Stimulated activated naive CD8-positive, alpha-beta T cell treated with anti-CD3 and anti-CD28 coated beads, Interleukin-15, amount 100 ng/mL, for 72 hours (primary cell): ENCODE results near the gene GGA3.

Source experiments
- ATAC-seq: fragments of 150-1000 bp; cut with Tn5 transposase; 2 replicates; pipeline ENCODE4 v1.10.0; 2021; ENCODE audit warnings: mild to moderate bottlenecking, moderate library complexity
- DNase-seq, 2 donors: peaks; one replicate each; pipeline ENCODE4 v3.0.0; 2021 to 2022
- H3K27ac Mint-ChIP-seq, 2 donors: one replicate each; pipeline ENCODE4 v1.8.0; 2022; ENCODE audit warnings: mild to moderate bottlenecking in 2 of 2, mixed read lengths in 2 of 2, moderate library complexity in 2 of 2
- H3K27me3 Mint-ChIP-seq: one replicate; pipeline ENCODE4 v1.8.0; 2022; ENCODE audit warnings: mixed read lengths
- H3K4me1 Mint-ChIP-seq: one replicate; pipeline ENCODE4 v1.8.0; 2022; ENCODE audit warnings: mild to moderate bottlenecking, mixed read lengths
- H3K4me3 Mint-ChIP-seq, 2 donors: one replicate each; pipeline ENCODE4 v1.8.0; 2022; ENCODE audit warnings: mild to moderate bottlenecking in 2 of 2, mixed read lengths in 2 of 2, moderate library complexity in 1 of 2
- H3K9me3 Mint-ChIP-seq, 2 donors: one replicate each; pipeline ENCODE4 v1.8.0; 2022; ENCODE audit warnings: mixed read lengths in 2 of 2

The GGA3 gene

DNA sequence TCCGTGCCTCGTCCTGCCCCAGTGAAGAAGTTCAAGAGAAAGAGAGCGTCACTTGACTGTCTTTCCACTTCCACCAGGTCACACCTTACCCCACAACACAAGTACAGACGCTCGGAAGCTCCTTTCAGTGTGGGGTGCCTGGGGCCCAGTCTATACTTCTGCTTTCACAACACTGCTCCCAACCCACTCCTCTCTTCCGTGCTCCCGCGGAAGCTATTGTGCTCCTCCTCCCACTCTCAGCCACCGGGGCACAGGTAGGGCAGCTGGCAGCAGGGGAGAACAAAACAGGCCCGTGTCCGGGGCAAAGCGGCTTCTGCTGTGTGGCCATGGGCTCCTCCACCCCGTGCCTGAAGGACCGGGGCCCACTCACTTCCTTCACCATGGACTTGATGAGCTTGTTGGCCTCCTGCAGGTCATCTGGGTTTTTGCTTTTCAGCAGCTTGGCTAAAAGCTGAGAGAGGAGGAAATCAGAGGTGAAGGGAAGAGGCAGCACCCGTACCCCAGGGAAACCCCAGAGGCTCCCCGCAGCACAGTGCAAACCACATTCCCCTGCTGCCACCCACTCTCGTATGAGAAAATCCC is 18.9 kb downstream of the GGA3 start:
- peak; percentile 47 for ATAC-seq
- H3K9me3 Mint-ChIP-seq, result no peaks in the 10 kb centered on the region
- peak overlapping the region; percentile 2 to 61 for H3K4me3 Mint-ChIP-seq
- no peaks in the 10 kb centered on the region for H3K27me3 Mint-ChIP-seq
- H3K27ac Mint-ChIP-seq, result peak overlapping the region in 1 of 2 donors; percentile 92
- DNase-seq, result no peak
- H3K4me1 Mint-ChIP-seq, result peaks cover 85% of the 10 kb centered on the region

GRCh38 chr17:75241996-75242460 is 19.4 kb downstream of the GGA3 start:
- peak overlapping the region in 1 of 2 donors; percentile 92 for H3K27ac Mint-ChIP-seq
- H3K27me3 Mint-ChIP-seq, result no peaks in the 10 kb centered on the region
- H3K4me3 Mint-ChIP-seq, result peak overlapping the region; percentile 2 to 61
- no peaks in the 10 kb centered on the region for H3K9me3 Mint-ChIP-seq
- DNase-seq (no peak), ATAC-seq (no peak)
- peaks cover 80% of the 10 kb centered on the region for H3K4me1 Mint-ChIP-seq

- no peaks in the 10 kb centered on the region for H3K9me3 Mint-ChIP-seq
- H3K4me1 Mint-ChIP-seq, result peaks cover 74% of the 10 kb centered on the region
- H3K27me3 Mint-ChIP-seq, result no peaks in the 10 kb centered on the region
- no peak overlapping the region for H3K4me3 Mint-ChIP-seq
- no peak for ATAC-seq
- peak overlapping the region in 1 of 2 donors; percentile 76 for H3K27ac Mint-ChIP-seq
- DNase-seq, result no peak
Measured at GRCh38 chr17:75241502-75241901, 19.9 kb downstream of the GGA3 start.

GRCh38 chr17:75241143-75241430 is 20.3 kb downstream of the GGA3 start:
- H3K4me1 Mint-ChIP-seq, result peaks cover 72% of the 10 kb centered on the region

DNA sequence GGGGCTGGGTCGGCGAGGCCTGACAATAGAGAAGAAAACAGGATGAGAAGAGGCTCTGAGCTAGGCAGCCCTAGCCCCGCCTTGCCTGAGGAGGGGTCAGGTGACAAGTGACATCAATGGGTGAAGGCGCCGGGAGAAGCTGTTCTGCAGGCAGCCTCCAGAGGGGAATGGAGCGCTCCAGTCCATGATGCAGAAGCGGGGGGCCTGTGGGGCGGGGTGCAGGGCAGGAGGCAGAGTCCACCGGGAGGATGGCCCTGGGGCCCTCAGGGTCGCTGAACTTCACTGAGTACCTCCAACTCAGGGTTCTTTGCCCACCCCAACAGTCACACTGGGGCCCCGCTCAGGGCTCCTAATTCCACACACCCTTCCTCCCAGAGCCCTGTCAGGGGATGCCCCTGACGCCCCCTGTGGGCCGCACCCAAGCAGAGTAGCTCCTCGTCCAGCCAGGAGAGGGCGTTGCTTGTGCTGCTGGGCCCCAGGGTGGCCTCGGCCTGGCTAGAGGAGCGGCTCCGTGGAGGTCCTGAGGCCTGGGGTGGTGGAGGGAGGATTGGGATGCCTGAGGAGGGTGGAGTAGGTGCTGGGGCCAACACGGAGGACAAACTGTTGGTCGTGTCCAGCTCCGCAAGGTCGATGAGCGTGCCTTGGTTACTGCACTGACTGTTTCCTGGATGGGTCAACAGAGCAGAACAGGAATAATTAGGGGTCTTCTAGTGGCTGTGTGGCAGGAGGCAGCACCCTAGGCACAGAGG is 20.8 kb downstream of the GGA3 start:
- peak; percentile 47 to 54 for DNase-seq
- no peak overlapping the region for H3K4me3 Mint-ChIP-seq

More at GRCh38 chr17:75241143-75241430, 20.3 kb downstream of the GGA3 start:
- no peak for ATAC-seq
- Mint-ChIP-seq H3K9me3 (no peaks in the 10 kb centered on the region), H3K27me3 (no peaks in the 10 kb centered on the region), H3K4me3 (no peak overlapping the region), H3K27ac (peak overlapping the region in 1 of 2 donors; percentile 76)
- no peak for DNase-seq

DNA sequence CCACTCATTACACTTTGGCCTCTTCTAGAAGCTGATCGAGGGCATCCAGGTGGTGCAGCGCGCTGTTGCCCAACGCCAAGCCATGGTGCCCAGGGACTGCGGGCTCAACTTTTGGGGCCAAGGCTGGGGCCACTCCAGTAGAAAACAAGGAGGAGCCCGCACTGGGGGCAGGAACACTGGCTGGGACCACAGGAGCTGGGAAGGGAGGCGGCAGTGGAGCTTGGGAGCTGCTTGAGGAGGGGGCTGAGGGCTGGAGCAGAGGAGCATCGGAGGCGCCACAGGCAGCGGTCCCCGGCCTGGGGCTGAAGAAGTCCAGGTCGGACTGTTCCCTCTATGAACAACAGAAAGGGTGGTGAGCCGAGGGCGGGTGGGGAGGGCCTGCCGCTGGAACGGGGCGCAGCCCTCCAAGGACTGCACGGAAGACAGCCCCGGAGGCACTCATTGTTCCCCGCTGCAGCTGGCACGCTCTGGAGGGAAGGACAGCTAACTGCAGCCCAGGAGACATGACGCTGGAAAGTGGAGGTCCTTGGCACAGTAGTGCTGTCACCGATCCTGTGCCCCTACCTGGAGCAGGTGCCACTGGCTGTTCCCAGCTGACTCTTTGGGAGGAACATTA is 21.5 kb downstream of the GGA3 start:
- Mint-ChIP-seq H3K9me3 (no peaks in the 10 kb centered on the region), H3K4me3 (no peak overlapping the region), H3K27ac (peak overlapping the region; percentile 86 to 94), H3K27me3 (no peaks in the 10 kb centered on the region), H3K4me1 (peaks cover 60% of the 10 kb centered on the region)
- no peak for DNase-seq
- no peak for ATAC-seq

More for the DNA sequence above, 20.8 kb downstream of the GGA3 start:
- peak; percentile 64 for ATAC-seq
- Mint-ChIP-seq H3K9me3 (no peaks in the 10 kb centered on the region), H3K27me3 (no peaks in the 10 kb centered on the region), H3K4me1 (peaks cover 67% of the 10 kb centered on the region), H3K27ac (peak overlapping the region in 1 of 2 donors; percentile 86)

- Mint-ChIP-seq H3K9me3 (no peaks in the 10 kb centered on the region), H3K27ac (no peak overlapping the region), H3K4me1 (peaks cover 53% of the 10 kb centered on the region), H3K4me3 (no peak overlapping the region), H3K27me3 (no peaks in the 10 kb centered on the region)
- ATAC-seq, result no peak
- DNase-seq, result no peak
Measured at GRCh38 chr17:75239214-75239613, 22.2 kb downstream of the GGA3 start.

GRCh38 chr17:75238684-75239191 is 22.7 kb downstream of the GGA3 start:
- H3K4me3 Mint-ChIP-seq, result no peak overlapping the region
- H3K27me3 Mint-ChIP-seq, result no peaks in the 10 kb centered on the region
- peaks cover 48% of the 10 kb centered on the region for H3K4me1 Mint-ChIP-seq
- H3K9me3 Mint-ChIP-seq, result no peaks in the 10 kb centered on the region
- peak overlapping the region in 1 of 2 donors; percentile 64 for H3K27ac Mint-ChIP-seq
- ATAC-seq (peak; percentile 78), DNase-seq (peak; percentile 53 to 56)

DNA sequence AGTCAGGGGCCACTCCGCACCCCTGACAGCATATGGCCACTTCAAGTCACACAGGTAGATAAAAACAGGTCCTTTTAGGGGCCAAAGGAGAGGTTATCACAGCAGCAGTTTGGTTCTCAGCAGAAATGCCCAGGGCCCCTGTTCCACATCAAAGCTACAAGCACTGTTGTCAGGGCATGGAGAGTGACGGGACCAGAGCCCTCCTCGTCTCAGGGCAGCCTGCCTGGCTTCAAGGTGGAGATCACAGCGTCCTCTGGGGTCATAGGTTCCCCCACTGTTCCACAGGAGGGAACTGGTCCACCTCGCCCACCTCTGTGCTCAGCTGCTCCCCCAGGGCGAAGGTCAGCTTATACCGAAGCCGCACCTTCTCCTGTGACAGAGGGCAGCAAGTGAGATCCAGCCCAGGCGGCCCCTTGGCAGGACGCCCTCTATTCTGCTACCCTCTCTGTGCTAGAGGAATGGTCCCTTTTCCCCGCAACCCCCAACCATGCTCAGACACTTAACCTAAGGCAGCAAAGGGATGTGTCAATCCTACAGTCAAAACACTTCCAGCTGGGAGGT is 23.3 kb downstream of the GGA3 start:
- Mint-ChIP-seq H3K9me3 (no peaks in the 10 kb centered on the region), H3K27ac (peak overlapping the region in 1 of 2 donors; percentile 54), H3K4me3 (no peak overlapping the region), H3K27me3 (no peaks in the 10 kb centered on the region), H3K4me1 (peaks cover 42% of the 10 kb centered on the region)
- ATAC-seq (no peak), DNase-seq (no peak)

DNA sequence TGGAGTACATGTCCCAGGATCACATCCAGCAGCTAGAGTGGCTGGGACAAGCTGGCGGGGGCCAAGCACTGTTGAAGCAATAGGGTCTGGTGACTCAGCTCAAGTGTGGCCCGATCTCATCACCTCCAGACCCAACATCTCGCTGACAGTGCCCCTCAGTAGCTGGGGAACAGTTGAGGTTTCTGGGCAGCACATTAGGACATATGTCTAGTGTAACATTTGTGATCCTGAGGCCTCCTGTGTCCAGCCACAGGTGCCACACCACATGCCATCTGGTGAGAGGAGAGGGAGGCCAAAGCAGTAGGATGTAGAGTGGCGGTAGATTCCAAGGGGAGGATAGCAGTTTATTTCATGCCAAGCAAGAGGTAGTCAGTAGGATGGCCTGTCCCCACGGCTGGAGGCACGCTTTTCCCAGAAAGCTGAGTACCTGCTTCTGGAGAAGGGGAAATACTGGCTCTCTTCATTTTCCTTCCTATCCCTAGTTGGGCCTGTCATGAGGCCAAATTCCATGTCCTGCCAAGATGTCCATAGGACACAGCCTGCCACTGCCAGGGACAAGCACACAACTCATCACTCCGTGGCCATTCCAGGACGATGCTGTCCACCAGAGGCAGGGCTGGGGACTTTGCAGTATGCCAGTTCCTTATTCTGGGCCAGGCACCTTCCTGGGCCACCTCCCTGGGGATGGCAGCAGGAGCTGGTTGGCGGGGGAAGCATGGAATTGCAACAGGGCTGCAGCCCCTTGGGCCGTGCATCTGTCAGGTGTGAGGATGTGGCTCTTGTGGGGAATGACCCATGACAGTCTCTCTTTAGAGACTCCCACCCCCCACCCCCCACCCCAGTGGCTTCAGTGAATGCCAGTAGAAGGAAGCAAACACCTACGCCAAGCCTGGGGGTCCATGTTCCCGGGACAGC is 24.0 kb downstream of the GGA3 start:
- Mint-ChIP-seq H3K4me3 (no peak overlapping the region), H3K4me1 (peaks cover 35% of the 10 kb centered on the region), H3K9me3 (no peaks in the 10 kb centered on the region), H3K27me3 (no peaks in the 10 kb centered on the region), H3K27ac (peak overlapping the region in 1 of 2 donors; percentile 81)
- no peak for ATAC-seq
- DNase-seq, result no peak

GRCh38 chr17:75232786-75233185 is 28.6 kb downstream of the GGA3 start:
- no peak overlapping the region for H3K27ac Mint-ChIP-seq
- H3K4me3 Mint-ChIP-seq, result no peak overlapping the region
- no peaks in the 10 kb centered on the region for H3K9me3 Mint-ChIP-seq
- no peak for DNase-seq
- no peaks in the 10 kb centered on the region for H3K4me1 Mint-ChIP-seq
- no peaks in the 10 kb centered on the region for H3K27me3 Mint-ChIP-seq
- ATAC-seq, result no peak

- H3K27ac Mint-ChIP-seq, result peak overlapping the region; percentile 47 to 59
- no peaks in the 10 kb centered on the region for H3K4me1 Mint-ChIP-seq
- H3K27me3 Mint-ChIP-seq, result no peaks in the 10 kb centered on the region
- H3K9me3 Mint-ChIP-seq, result no peaks in the 10 kb centered on the region
- DNase-seq (no peak), ATAC-seq (no peak)
- no peak overlapping the region for H3K4me3 Mint-ChIP-seq
Measured at GRCh38 chr17:75231741-75232464, 29.5 kb downstream of the GGA3 start.

DNA sequence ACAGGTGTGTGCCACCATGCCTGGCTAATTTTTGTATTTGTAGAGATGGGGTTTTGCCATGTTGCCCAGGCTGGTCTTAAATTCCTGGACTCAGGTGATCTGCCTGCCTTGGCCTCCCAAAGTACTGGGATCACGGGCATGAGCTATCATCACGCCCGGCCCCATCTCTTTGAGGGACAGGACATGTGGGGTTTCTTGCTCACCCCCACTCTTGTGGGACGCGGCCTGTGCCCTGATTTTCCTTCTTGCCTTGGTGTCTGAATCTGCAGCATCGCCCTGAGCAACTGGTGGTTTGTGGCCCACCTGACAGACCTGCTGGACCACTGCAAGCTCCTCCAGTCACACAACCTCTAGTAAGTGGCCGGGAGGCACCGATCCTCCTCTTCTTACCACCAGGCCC is 30.3 kb downstream of the GGA3 start:
- Mint-ChIP-seq H3K4me1 (no peaks in the 10 kb centered on the region), H3K9me3 (no peaks in the 10 kb centered on the region), H3K27ac (peak overlapping the region in 1 of 2 donors; percentile 59), H3K4me3 (no peak overlapping the region), H3K27me3 (no peaks in the 10 kb centered on the region)
- DNase-seq (no peak), ATAC-seq (no peak)

- ATAC-seq (no peak), DNase-seq (no peak)
- no peak overlapping the region for H3K4me3 Mint-ChIP-seq
- no peak overlapping the region for H3K27ac Mint-ChIP-seq
- no peaks in the 10 kb centered on the region for H3K4me1 Mint-ChIP-seq
- no peaks in the 10 kb centered on the region for H3K27me3 Mint-ChIP-seq
- no peaks in the 10 kb centered on the region for H3K9me3 Mint-ChIP-seq
Measured at GRCh38 chr17:75228847-75229246, 32.6 kb downstream of the GGA3 start.
